NT2/D1 (cell line): ENCODE results near the gene PDLIM5.
"Not testable (repeated sequence)": the region's sequence is repeated elsewhere in the genome, so short reads cannot be mapped to it uniquely, and the experiment has no call there.

Experiments used
- DNase-seq: peaks from one replicate; pipeline ENCODE4 v3.0.0-alpha.2; 2011; ENCODE audit warnings: low read depth, low spot score
- H3K27me3 ChIP-seq: 2 replicates; pipeline ENCODE4 v1.6.0; 2011; ENCODE audit warnings: mild to moderate bottlenecking; ENCODE audit not compliant: insufficient read length, insufficient read depth
- H3K36me3 ChIP-seq: 2 replicates; pipeline ENCODE4 v1.6.1; 2011; ENCODE audit warnings: mild to moderate bottlenecking, low read length, mixed read lengths; ENCODE audit not compliant: insufficient read depth, insufficient read length
- H3K4me1 ChIP-seq: 2 replicates; pipeline ENCODE4 v1.5.1; 2011; ENCODE audit not compliant: insufficient read depth, insufficient read length
- H3K4me3 ChIP-seq: 2 replicates; pipeline ENCODE4 v1.5.1; 2011; ENCODE audit warnings: low read depth; ENCODE audit not compliant: insufficient read length
- H3K9ac ChIP-seq: 2 replicates; pipeline ENCODE4 v1.6.0; 2011; ENCODE audit warnings: low read depth; ENCODE audit not compliant: insufficient read length
- H3K9me3 ChIP-seq: 2 replicates; pipeline ENCODE4 v1.5.1; 2011; ENCODE audit warnings: mild to moderate bottlenecking, low read length; ENCODE audit not compliant: insufficient read depth
- SUZ12 ChIP-seq: IDR thresholded peaks from 2 replicates; pipeline ENCODE4 v1.6.1; 2011; ENCODE audit not compliant: insufficient read length, insufficient read depth; ENCODE audit errors: extremely low read depth
- YY1 ChIP-seq: IDR thresholded peaks from 2 replicates; pipeline ENCODE4 v1.6.1; 2011; ENCODE audit not compliant: insufficient read length, insufficient read depth
- ZNF274 ChIP-seq: IDR thresholded peaks from 2 replicates; pipeline ENCODE4 v1.6.1; 2011; ENCODE audit warnings: mild to moderate bottlenecking, low read depth, low read length

The PDLIM5 gene, protein sequence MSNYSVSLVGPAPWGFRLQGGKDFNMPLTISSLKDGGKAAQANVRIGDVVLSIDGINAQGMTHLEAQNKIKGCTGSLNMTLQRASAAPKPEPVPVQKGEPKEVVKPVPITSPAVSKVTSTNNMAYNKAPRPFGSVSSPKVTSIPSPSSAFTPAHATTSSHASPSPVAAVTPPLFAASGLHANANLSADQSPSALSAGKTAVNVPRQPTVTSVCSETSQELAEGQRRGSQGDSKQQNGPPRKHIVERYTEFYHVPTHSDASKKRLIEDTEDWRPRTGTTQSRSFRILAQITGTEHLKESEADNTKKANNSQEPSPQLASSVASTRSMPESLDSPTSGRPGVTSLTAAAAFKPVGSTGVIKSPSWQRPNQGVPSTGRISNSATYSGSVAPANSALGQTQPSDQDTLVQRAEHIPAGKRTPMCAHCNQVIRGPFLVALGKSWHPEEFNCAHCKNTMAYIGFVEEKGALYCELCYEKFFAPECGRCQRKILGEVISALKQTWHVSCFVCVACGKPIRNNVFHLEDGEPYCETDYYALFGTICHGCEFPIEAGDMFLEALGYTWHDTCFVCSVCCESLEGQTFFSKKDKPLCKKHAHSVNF

DNA sequence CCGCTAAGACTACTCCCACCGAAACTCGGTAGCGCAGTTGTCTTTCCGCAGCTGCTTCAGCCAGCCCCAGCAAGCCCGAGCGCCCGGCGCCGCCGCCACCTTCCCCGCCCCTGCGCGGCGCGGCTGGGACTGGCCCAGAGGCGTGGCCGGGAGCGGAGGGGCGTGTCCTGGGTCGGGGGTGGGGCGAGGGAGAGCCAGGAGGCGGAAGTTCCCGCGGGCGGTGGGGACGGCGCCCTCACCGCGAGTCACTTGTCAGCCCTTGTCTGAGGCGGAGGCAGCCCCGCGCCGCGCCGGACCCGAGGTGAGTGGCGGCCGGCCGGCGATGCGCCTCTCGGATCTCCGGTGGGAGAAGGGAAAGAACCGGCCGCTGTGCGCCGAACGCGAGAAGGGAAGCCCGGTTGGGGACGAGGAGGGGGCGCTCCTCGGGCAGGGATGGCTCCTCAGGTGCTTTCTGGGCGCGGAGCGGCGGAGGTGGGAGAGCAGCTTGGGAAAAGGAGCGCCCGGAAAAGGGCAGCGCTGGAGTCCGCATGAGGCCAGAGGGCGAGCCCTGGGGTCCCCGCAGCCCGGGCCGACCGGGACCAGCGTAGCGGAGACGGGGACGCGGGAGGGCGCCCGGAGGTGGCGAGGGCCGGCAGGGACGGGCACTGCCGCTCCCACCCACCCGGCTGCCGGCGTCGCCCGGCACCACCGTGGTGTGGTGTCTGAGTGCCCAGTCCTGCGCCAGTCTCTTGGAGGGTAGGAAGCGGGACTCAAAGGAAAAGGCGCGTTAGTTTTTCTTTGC, at the start of gene PDLIM5:
Gene PDLIM5, plus strand, starts transcription at position 248 of the 781 bp plus-strand sequence. CDS start 3,347 bp downstream, outside the sequence.
- H3K4me3 ChIP-seq, result peak within 1 kb of the TSS; percentile 71
- H3K36me3 ChIP-seq, result peaks cover 18% of the 10 kb centered on the region
- H3K4me1 ChIP-seq, result no peaks in the 10 kb centered on the region
- DNase-seq, result peak; percentile 80
- H3K9me3 ChIP-seq, result no peaks in the 10 kb centered on the region
- peak within 1 kb of the TSS; percentile 77 for H3K9ac ChIP-seq
- H3K27me3 ChIP-seq, result peaks cover 19% of the 10 kb centered on the region
- TF ChIP-seq ZNF274, result no peak
- TF ChIP-seq YY1, result no peak
- TF ChIP-seq SUZ12, result no peak

DNA sequence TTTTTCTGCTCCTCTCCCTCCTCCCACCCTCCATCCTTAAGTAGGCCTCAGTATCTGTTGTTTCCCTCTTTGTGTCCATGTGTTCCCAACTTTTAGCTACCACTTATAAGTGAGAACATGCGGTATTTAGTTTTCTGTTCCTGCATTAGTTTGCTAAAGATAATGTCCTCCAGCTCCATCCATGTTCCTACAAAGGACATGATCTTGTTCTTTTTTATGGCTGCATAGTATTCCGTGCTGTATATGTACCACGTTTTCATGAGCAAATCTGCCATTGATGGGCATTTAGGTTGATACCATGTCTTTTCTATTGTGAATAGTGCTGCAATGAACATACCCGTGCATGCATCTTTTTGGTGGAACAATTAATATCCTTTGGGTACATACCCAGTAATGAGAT, 49.3 kb upstream of the PDLIM5 start:
- H3K9me3 ChIP-seq, H3K4me1 ChIP-seq, H3K27me3 ChIP-seq, H3K9ac ChIP-seq, DNase-seq, H3K36me3 ChIP-seq, H3K4me3 ChIP-seq: not testable (repeated sequence)

GRCh38 chr4:94403751-94404150, 48.0 kb upstream of the PDLIM5 start:
- no peak for TF ChIP-seq ZNF274
- no peak for TF ChIP-seq YY1
- TF ChIP-seq SUZ12, result no peak
- Histone ChIP-seq H3K36me3 (no peaks in the 10 kb centered on the region), H3K4me1 (no peaks in the 10 kb centered on the region), H3K27me3 (no peaks in the 10 kb centered on the region), H3K9ac (no peak overlapping the region), H3K4me3 (no peak overlapping the region), H3K9me3 (no peaks in the 10 kb centered on the region)
- no peak for DNase-seq

DNA sequence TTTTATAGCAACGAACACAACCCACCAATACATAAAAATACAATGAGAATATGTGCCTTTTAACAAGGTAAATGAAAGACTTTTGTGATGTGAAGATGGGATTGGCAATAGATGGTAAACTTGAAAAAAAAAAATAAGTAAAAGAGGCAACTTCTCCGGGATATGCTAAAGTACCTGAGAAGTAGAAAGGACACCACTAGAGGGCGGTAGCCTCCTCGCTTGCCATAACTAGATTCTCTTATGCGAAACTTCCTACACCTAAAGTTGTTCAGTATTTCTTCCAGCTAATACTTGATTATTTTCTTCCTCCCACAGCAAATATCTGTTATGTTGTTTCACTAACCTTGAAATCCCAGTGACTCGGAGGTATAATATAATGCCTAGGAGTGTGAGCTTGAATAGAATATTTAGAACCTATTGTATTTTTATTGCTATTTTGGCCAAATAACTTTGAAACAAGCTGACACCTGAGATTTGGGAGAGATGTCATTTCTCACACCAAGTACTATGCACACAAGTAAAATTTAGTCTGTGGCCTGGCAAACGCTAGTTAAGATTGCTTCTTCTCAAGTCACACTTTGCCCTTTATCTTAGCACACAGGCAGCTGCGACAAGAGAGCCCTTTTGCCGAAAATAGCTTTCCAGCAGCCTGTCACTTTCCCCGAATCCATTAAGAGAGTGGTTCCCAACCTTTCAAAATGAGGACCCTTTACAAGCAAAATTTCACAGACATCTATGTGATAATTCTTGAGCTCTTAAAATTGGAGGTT, 44.9 kb upstream of the PDLIM5 start:
- Histone ChIP-seq H3K4me1 (no peaks in the 10 kb centered on the region), H3K27me3 (no peaks in the 10 kb centered on the region), H3K36me3 (no peaks in the 10 kb centered on the region), H3K4me3 (no peak overlapping the region), H3K9ac (no peak overlapping the region), H3K9me3 (no peaks in the 10 kb centered on the region)
- TF ChIP-seq YY1 (no peak), SUZ12 (no peak), ZNF274 (no peak)
- peak; percentile 64 for DNase-seq

- Histone ChIP-seq H3K9me3 (no peaks in the 10 kb centered on the region), H3K27me3 (no peaks in the 10 kb centered on the region), H3K4me1 (no peaks in the 10 kb centered on the region), H3K9ac (no peak overlapping the region), H3K4me3 (no peak overlapping the region), H3K36me3 (no peaks in the 10 kb centered on the region)
- DNase-seq, result no peak
- no peak for TF ChIP-seq ZNF274
- no peak for TF ChIP-seq YY1
- no peak for TF ChIP-seq SUZ12
These were observed 43.9 kb upstream of the PDLIM5 start for GRCh38 chr4:94407846-94408245.

DNA sequence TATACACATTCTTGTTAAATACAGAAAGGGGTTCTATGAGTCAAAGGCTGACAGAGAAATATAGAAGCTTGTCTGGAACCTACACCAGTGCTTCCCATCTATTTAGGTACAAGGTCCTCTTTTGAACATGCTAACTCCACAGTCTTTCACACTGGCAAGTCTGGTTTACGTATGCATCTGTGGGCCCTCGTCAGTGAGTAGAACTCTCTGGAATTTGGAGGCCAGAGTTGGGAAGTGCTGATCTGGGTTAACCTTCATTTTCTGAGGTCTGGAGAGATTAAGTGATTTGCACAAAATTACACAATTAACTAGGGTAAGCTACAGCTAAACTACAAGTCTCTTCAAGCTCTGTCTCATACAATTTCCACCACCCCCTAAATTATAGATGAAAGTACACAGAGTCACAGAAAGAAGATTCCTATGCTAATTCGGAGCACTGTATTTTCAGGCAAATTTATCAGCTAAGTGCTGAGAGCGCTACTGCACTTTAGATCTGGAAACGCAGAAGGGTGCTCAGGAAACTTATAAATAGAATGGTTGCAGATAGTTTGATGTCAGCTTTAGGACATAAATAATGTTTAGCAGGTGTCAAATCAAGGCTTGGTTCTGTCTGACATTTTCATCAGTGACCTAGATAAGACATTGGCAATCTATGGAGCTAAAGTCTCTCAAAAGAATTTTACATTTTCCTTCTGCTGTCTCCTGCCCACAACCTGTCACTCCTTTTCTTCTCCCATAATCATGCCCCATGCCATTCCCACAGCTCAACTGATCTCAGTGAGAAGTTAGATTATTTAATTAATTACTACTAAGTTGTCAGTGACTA, 43.0 kb upstream of the PDLIM5 start:
- Histone ChIP-seq H3K4me3 (no peak overlapping the region), H3K4me1 (no peaks in the 10 kb centered on the region), H3K9ac (no peak overlapping the region), H3K27me3 (no peaks in the 10 kb centered on the region), H3K36me3 (no peaks in the 10 kb centered on the region), H3K9me3 (no peaks in the 10 kb centered on the region)
- DNase-seq, result no peak
- TF ChIP-seq YY1, result no peak
- no peak for TF ChIP-seq SUZ12
- no peak for TF ChIP-seq ZNF274
